Prostate gland (tissue), 2 donors: ENCODE data around the gene POSTN.

Source experiments
- CTCF ChIP-seq, 4 experiments: fragments of 200-600 bp in 2 of 4; fragments of 450-650 bp in 2 of 4; sonication (generic) in 2 of 4; IDR thresholded peaks; 1 replicate in 3 of 4; 2 replicates in 1 of 4; pipeline ENCODE4 v1.5.1; 2016 to 2019; ENCODE audit warnings: antibody characterized with exemption in 4 of 4, mild to moderate bottlenecking in 2 of 4, moderate library complexity in 2 of 4
- POLR2A ChIP-seq: fragments of 450-650 bp; IDR thresholded peaks from one replicate; pipeline ENCODE4 v1.6.1; 2016; ENCODE audit warnings: antibody characterized with exemption, mild to moderate bottlenecking

DNA sequence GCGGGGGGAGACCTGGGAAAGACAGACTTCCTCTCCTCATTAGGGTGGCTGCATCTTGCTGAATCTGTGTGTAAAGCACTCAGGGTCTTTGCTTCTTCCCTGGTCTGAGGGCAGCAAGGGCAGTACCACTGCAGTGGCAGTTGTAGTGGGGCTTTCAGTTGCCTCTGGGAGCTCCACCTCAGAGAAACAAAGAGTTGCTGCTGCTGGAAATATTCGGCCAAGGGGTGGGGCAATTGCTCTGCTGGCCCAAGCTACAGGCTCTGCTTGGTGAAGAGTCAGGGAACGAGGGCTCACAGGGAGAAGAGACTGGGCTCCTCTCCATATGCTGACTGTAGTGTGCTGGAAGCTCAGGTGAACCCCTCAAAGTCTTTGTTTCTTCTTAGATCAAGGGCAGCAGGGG is 52.5 kb downstream of the POSTN start:
- TF ChIP-seq POLR2A (no peak), CTCF (IDR thresholded peaks at IDR 0.05) (no peak)
